Measurements from ENCODE around the gene ENTPD8.
"Not testable (repeated sequence)": the region's sequence is repeated elsewhere in the genome, so short reads cannot be mapped to it uniquely, and the experiment has no call there.

Gene ENTPD8

GRCh38 chr9:137476856-137477255 lies 35.7 kb upstream of the ENTPD8 start:
- ChIA-PET CTCF (interaction anchor here (0.6 kb wide), 3 partner anchors 58 to 241 kb away, joined by 3 to 5 read pairs (median 3); no protein-coding TSS in a partner anchor), POLR2A (ENCODE audit: low non-redundant PET) (no interaction called here)
- H3K27ac ChIP-seq, result no peak overlapping the region
- no peak for TF ChIP-seq CTCF (conservative IDR thresholded peaks at IDR 0.05; ENCODE audit: low read depth)
- no peak for DNase-seq (ENCODE audit: low spot score)

GRCh38 chr9:137475666-137476065 lies 34.5 kb upstream of the ENTPD8 start:
- DNase-seq (ENCODE audit: low spot score), result no peak
- TF ChIP-seq CTCF (conservative IDR thresholded peaks at IDR 0.05; ENCODE audit: low read depth), result no peak
- CTCF ChIA-PET, result no interaction called here
- POLR2A ChIA-PET (ENCODE audit: low non-redundant PET), result no interaction called here
- H3K27ac ChIP-seq, result no peak overlapping the region

DNA sequence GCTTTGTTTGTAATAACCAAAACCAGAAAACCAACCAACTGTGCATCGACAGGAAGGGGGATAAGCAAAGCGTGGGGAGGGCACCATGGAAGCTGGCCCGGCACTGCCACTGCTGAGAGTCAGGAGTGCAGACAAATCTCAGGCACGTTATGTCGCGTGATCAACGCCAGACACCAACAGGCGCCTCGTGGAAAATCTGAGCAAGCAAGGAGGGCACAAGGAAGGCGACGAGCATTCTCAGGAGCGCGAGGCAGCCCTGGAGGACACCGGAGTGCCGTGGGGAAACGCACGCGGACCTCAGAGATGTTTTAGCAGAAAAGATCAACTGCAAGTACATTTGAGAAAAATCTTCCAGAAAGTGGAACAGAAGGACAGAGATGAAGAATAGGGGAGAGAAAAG lies 33.1 kb upstream of the ENTPD8 start:
- DNase-seq (ENCODE audit: low spot score), result no peak
- no peak for TF ChIP-seq CTCF (conservative IDR thresholded peaks at IDR 0.05; ENCODE audit: low read depth)
- H3K27ac ChIP-seq, result no peak overlapping the region
- ChIA-PET CTCF (no interaction called here), POLR2A (ENCODE audit: low non-redundant PET) (no interaction called here)

- TF ChIP-seq CTCF (conservative IDR thresholded peaks at IDR 0.05; ENCODE audit: low read depth), result no peak
- H3K27ac ChIP-seq, result no peak overlapping the region
- POLR2A ChIA-PET (ENCODE audit: low non-redundant PET), result no interaction called here
- CTCF ChIA-PET, result interaction anchor here (0.6 kb wide), 1 partner anchor 295 kb away, joined by 3 read pairs; no protein-coding TSS in a partner anchor
- DNase-seq (ENCODE audit: low spot score), result no peak
Observed at GRCh38 chr9:137470785-137471184, 29.6 kb upstream of the ENTPD8 start.

- TF ChIP-seq CTCF (conservative IDR thresholded peaks at IDR 0.05; ENCODE audit: low read depth), result no peak
- POLR2A ChIA-PET (ENCODE audit: low non-redundant PET), result no interaction called here
- no peak overlapping the region for H3K27ac ChIP-seq
- no peak for DNase-seq (ENCODE audit: low spot score)
- CTCF ChIA-PET, result interaction anchor here (0.6 kb wide), 1 partner anchor 342 kb away, joined by 3 read pairs; no protein-coding TSS in a partner anchor
Observed at GRCh38 chr9:137467896-137468295, 26.7 kb upstream of the ENTPD8 start.

- TF ChIP-seq CTCF (conservative IDR thresholded peaks at IDR 0.05; ENCODE audit: low read depth), result no peak
- no peak overlapping the region for H3K27ac ChIP-seq
- CTCF ChIA-PET, result no interaction called here
- no peak for DNase-seq (ENCODE audit: low spot score)
- POLR2A ChIA-PET (ENCODE audit: low non-redundant PET), result no interaction called here
Observed at GRCh38 chr9:137467161-137467581, 26.0 kb upstream of the ENTPD8 start.

- H3K27ac ChIP-seq; POLR2A ChIA-PET (ENCODE audit: low non-redundant PET); DNase-seq (ENCODE audit: low spot score); CTCF ChIA-PET: not testable (repeated sequence)
Observed at GRCh38 chr9:137466389-137467085, 25.4 kb upstream of the ENTPD8 start.

All from RWPE1 (cell line).